SK-N-SH treated with all-trans-retinoic acid at 6 μM for 48 hours (cell line): Measurements from ENCODE around the gene TPM1.

Experiments used
- BACH2 ChIP-seq: fragments of 250-450 bp; sonication (Bioruptor Pico); IDR thresholded peaks from 2 replicates; pipeline ENCODE4 v1.9.0; 2021; ENCODE audit warnings: mild to moderate bottlenecking, borderline replicate concordance
- ESRRG ChIP-seq: fragments of 250-450 bp; sonication (Bioruptor Pico); IDR thresholded peaks from 2 replicates; pipeline ENCODE4 v1.6.1; 2021; ENCODE audit warnings: mild to moderate bottlenecking
- GLIS3 ChIP-seq: fragments of 250-450 bp; sonication (Bioruptor Pico); IDR thresholded peaks from 2 replicates; pipeline ENCODE4 v1.5.0; 2020; ENCODE audit warnings: mild to moderate bottlenecking, moderate library complexity
- ZFP30 ChIP-seq: fragments of 450-650 bp; formaldehyde crosslinking; IDR thresholded peaks from 2 replicates; pipeline ENCODE4 v1.5.0; 2022; ENCODE audit warnings: mild to moderate bottlenecking, moderate library complexity
- ZNF70 ChIP-seq: fragments of 450-650 bp; formaldehyde crosslinking; IDR thresholded peaks from 2 replicates; pipeline ENCODE4 v1.5.0; 2020; ENCODE audit warnings: mild to moderate bottlenecking, moderate library complexity
- TF ChIP-seq, protein P1 (sequence below): fragments of 250-450 bp; sonication (Bioruptor Pico); IDR thresholded peaks from 2 replicates; pipeline ENCODE4 v1.8.0; 2020; ENCODE audit warnings: mild to moderate bottlenecking, moderate library complexity, borderline replicate concordance

DNA sequence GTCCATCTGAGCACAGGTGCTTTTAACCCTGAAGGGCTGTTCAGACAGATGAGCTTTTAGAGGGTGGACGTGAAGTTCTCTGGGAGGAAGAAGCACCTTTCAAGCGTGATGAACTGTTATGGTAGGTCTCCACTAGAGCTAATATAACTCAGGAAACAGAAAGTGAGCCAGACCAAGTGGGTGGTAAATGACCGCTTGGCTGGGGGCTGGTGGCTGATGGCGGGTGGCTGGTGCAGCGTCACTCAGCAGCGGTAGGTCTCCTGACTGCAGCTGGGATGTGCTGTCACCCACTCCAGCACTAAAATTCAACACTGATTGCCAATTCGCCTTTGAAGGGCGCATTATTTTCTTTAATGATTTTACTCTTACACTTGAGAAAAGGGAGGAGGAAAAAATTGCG lies 47.9 kb downstream of the TPM1 start:
- TF ChIP-seq, protein P1, sequence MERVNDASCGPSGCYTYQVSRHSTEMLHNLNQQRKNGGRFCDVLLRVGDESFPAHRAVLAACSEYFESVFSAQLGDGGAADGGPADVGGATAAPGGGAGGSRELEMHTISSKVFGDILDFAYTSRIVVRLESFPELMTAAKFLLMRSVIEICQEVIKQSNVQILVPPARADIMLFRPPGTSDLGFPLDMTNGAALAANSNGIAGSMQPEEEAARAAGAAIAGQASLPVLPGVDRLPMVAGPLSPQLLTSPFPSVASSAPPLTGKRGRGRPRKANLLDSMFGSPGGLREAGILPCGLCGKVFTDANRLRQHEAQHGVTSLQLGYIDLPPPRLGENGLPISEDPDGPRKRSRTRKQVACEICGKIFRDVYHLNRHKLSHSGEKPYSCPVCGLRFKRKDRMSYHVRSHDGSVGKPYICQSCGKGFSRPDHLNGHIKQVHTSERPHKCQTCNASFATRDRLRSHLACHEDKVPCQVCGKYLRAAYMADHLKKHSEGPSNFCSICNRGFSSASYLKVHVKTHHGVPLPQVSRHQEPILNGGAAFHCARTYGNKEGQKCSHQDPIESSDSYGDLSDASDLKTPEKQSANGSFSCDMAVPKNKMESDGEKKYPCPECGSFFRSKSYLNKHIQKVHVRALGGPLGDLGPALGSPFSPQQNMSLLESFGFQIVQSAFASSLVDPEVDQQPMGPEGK (CRISPR knock-in tag), result no peak
- TF ChIP-seq GLIS3 (CRISPR knock-in tag) (no peak), ZFP30 (no peak), ZNF70 (no peak), ESRRG (CRISPR knock-in tag) (no peak), BACH2 (no peak)
